ENCODE data around the gene DYNC1LI2.
"Not testable (repeated sequence)": the region's sequence is repeated elsewhere in the genome, so short reads cannot be mapped to it uniquely, and the experiment has no call there.

Gene DYNC1LI2

DNA sequence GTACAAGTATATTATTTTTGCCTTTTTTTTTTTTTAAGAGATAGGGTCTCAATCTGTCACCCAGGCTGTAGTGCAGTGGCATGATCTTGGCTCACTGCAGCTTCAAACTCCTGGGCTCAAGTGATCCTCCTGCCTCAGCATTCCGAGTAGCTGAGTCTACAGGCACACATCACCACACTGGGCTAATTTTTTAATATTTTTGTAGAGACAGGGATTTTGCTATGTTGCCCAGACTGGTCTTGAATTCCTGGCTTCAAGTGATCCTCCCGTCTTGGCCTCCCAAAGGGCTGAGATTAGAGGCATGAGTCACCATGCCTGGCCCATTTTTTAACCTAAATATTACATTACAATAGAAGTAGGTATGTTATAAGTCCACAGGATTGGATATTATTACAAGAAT lies 46.8 kb upstream of the DYNC1LI2 start:
- TF ChIP-seq ZNF777 (tag by site-specific recombination; IDR thresholded peaks at IDR 0.05; ENCODE audit: borderline replicate concordance): no peak
- TF ChIP-seq GLIS1 (tag by site-specific recombination; IDR thresholded peaks at IDR 0.05): no peak
- no peak for TF ChIP-seq ZNF23 (tag by site-specific recombination; IDR thresholded peaks at IDR 0.05; ENCODE audit: borderline replicate concordance)
- TF ChIP-seq ZNF391 (tag by site-specific recombination; IDR thresholded peaks at IDR 0.05; ENCODE audit: borderline replicate concordance, low read depth): no peak
- TF ChIP-seq, protein P1, sequence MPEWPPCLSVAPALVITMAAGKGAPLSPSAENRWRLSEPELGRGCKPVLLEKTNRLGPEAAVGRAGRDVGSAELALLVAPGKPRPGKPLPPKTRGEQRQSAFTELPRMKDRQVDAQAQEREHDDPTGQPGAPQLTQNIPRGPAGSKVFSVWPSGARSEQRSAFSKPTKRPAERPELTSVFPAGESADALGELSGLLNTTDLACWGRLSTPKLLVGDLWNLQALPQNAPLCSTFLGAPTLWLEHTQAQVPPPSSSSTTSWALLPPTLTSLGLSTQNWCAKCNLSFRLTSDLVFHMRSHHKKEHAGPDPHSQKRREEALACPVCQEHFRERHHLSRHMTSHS (tag by site-specific recombination; IDR thresholded peaks at IDR 0.05): no peak
- TF ChIP-seq ZNF175 (tag by site-specific recombination; IDR thresholded peaks at IDR 0.05): no peak
- no peak for TF ChIP-seq SP7 (tag by site-specific recombination; IDR thresholded peaks at IDR 0.05)
- no peak for TF ChIP-seq ZNF366 (tag by site-specific recombination; conservative IDR thresholded peaks at IDR 0.05)
- TF ChIP-seq ZNF157 (tag by site-specific recombination; IDR thresholded peaks at IDR 0.05): no peak
- no peak for TF ChIP-seq ZNF645 (tag by site-specific recombination; IDR thresholded peaks at IDR 0.05)
- no peak for TF ChIP-seq ZNF561 (tag by site-specific recombination; IDR thresholded peaks at IDR 0.05; ENCODE audit: borderline replicate concordance)
- TF ChIP-seq ZNF521 (tag by site-specific recombination; IDR thresholded peaks at IDR 0.05): no peak
- no peak overlapping the region for H3K4me3 ChIP-seq (ENCODE audit: low read depth, low read length)
- H3K9me3 ChIP-seq (ENCODE audit: control insufficient read depth, insufficient read depth, low read depth, low read length): no peaks in the 10 kb centered on the region
- H3K27ac ChIP-seq (ENCODE audit: extremely low read depth, low read depth, low read length): no peak overlapping the region
- no peaks in the 10 kb centered on the region for H3K4me1 ChIP-seq (ENCODE audit: control insufficient read depth, insufficient read depth, low read length)
- CTCF ChIA-PET: no interaction called here
- POLR2A ChIA-PET: no interaction called here
- H3K36me3 ChIP-seq (ENCODE audit: control insufficient read depth in 2 of 2, insufficient read depth in 1 of 2, low read length in 2 of 2): peaks cover 0 to 20% of the 10 kb centered on the region in 2 experiments; a peak in 2 of 3 replicates

GRCh38 chr16:66793984-66794383 lies 42.6 kb upstream of the DYNC1LI2 start:
- H3K36me3 ChIP-seq (ENCODE audit: control insufficient read depth in 2 of 2, insufficient read depth in 1 of 2, low read length in 2 of 2); POLR2A ChIA-PET; H3K4me1 ChIP-seq (ENCODE audit: control insufficient read depth, insufficient read depth, low read length); H3K27ac ChIP-seq (ENCODE audit: extremely low read depth, low read depth, low read length); H3K9me3 ChIP-seq (ENCODE audit: control insufficient read depth, insufficient read depth, low read depth, low read length); H3K4me3 ChIP-seq (ENCODE audit: low read depth, low read length): not testable (repeated sequence)
- CTCF ChIA-PET: interaction anchor here (0.6 kb wide), 1 partner anchor 603 kb away, joined by 3 read pairs; no protein-coding TSS in a partner anchor

DNA sequence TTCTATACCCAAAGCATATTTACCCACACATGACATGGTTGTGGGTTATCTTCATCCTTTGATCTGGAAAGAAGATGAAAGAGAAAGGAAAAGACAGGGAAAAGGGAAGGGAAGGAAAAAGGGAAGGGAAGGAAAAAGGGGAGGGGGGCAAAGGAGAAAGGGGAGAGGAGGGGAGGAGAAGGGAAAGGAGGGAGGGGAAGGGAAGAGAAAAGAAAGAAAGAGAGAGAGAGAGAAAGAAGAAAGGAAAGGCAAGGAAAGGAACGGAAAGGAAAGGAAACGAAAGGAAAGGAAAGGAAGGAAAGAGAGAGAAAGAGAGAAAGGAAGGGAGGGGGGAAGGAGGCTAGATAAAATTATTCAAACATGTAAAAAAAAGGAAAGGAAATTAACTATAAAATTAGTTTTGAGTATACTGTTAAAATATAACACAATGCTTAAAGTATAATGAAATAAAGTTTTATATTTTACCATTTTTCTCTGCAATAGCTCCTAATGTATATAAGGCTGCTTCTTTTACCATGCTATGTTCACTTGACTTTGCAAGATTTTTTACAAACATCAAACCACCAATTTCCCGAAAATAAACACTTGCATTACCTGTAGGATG lies 38.8 kb upstream of the DYNC1LI2 start:
- H3K9me3 ChIP-seq (ENCODE audit: control insufficient read depth, insufficient read depth, low read depth, low read length): no peaks in the 10 kb centered on the region
- H3K27ac ChIP-seq (ENCODE audit: extremely low read depth, low read depth, low read length): no peak overlapping the region
- POLR2A ChIA-PET: no interaction called here
- H3K4me1 ChIP-seq (ENCODE audit: control insufficient read depth, insufficient read depth, low read length): no peaks in the 10 kb centered on the region
- H3K36me3 ChIP-seq (ENCODE audit: control insufficient read depth in 2 of 2, insufficient read depth in 1 of 2, low read length in 2 of 2): no peaks in the 10 kb centered on the region
- TF ChIP-seq PRDM1 (tag by site-specific recombination; IDR thresholded peaks at IDR 0.05) (peak; percentile 100), ZNF561 (tag by site-specific recombination; IDR thresholded peaks at IDR 0.05; ENCODE audit: borderline replicate concordance) (no peak), ZNF366 (tag by site-specific recombination; conservative IDR thresholded peaks at IDR 0.05) (peak; percentile 78)
- no peak overlapping the region for H3K4me3 ChIP-seq (ENCODE audit: low read depth, low read length)
- CTCF ChIA-PET: interaction anchor here (0.6 to 0.7 kb wide), 2 partner anchors 92 to 122 kb away, joined by 3 read pairs; no protein-coding TSS in a partner anchor

GRCh38 chr16:66787427-66787826 lies 36.0 kb upstream of the DYNC1LI2 start:
- Histone ChIP-seq H3K27ac (ENCODE audit: extremely low read depth, low read depth, low read length) (no peak overlapping the region), H3K4me1 (ENCODE audit: control insufficient read depth, insufficient read depth, low read length) (no peaks in the 10 kb centered on the region), H3K9me3 (ENCODE audit: control insufficient read depth, insufficient read depth, low read depth, low read length) (no peaks in the 10 kb centered on the region), H3K4me3 (ENCODE audit: low read depth, low read length) (no peak overlapping the region), H3K36me3 (ENCODE audit: control insufficient read depth in 2 of 2, insufficient read depth in 1 of 2, low read length in 2 of 2) (no peaks in the 10 kb centered on the region)
- TF ChIP-seq ZNF311 (tag by site-specific recombination; IDR thresholded peaks at IDR 0.05; ENCODE audit: borderline replicate concordance) (no peak), HOXD13 (CRISPR knock-in tag; IDR thresholded peaks at IDR 0.05; ENCODE audit: borderline replicate concordance) (no peak)
- POLR2A ChIA-PET: no interaction called here
- CTCF ChIA-PET: no interaction called here

All from HEK293 (cell line).